ENCODE results near the gene TRIM7.

DNA sequence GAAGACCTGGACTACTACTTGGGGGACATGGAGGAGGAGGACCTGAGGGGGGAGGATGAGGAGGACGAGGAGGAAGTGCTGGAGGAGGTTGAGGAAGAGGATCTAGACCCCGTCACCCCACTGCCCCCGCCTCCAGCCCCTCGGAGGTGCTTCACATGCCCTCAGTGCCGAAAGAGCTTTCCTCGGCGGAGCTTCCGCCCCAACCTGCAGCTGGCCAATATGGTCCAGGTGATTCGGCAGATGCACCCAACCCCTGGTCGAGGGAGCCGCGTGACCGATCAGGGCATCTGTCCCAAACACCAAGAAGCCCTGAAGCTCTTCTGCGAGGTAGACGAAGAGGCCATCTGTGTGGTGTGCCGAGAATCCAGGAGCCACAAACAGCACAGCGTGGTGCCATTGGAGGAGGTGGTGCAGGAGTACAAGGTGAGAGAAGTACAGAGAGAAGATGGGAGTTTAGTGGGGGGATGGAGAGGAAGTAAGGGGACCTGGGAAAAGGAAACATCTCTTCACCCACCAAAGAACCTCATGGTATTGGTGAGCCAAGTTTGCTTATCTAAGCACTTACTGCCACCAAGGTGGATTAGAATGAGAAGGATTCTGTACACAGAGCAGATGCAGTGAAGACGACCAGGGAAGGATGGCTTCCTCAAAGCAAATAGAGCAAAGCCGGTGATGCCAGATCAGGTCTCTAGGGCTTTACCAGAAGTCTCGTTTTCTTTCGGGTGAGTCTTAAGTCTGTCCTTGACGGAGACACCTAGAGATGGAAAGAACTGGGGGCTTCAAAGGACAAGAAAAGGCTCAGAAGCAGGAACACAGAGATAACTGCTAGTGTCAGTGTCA, 19.6 kb upstream of the TRIM7 start:
- no peak for TF ChIP-seq EZH2 (IDR thresholded peaks at IDR 0.05; ENCODE audit: low read length, unreplicated experiment)
- TF ChIP-seq, protein P1, sequence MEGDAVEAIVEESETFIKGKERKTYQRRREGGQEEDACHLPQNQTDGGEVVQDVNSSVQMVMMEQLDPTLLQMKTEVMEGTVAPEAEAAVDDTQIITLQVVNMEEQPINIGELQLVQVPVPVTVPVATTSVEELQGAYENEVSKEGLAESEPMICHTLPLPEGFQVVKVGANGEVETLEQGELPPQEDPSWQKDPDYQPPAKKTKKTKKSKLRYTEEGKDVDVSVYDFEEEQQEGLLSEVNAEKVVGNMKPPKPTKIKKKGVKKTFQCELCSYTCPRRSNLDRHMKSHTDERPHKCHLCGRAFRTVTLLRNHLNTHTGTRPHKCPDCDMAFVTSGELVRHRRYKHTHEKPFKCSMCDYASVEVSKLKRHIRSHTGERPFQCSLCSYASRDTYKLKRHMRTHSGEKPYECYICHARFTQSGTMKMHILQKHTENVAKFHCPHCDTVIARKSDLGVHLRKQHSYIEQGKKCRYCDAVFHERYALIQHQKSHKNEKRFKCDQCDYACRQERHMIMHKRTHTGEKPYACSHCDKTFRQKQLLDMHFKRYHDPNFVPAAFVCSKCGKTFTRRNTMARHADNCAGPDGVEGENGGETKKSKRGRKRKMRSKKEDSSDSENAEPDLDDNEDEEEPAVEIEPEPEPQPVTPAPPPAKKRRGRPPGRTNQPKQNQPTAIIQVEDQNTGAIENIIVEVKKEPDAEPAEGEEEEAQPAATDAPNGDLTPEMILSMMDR (conservative IDR thresholded peaks at IDR 0.05; ENCODE audit: low read depth, low read length) = no peak
